ENCODE results near the gene CEP152.

Gene CEP152

GRCh38 chr15:48761393-48762158, 49.3 kb downstream of the CEP152 start:
- DNase-seq = no peak

DNA sequence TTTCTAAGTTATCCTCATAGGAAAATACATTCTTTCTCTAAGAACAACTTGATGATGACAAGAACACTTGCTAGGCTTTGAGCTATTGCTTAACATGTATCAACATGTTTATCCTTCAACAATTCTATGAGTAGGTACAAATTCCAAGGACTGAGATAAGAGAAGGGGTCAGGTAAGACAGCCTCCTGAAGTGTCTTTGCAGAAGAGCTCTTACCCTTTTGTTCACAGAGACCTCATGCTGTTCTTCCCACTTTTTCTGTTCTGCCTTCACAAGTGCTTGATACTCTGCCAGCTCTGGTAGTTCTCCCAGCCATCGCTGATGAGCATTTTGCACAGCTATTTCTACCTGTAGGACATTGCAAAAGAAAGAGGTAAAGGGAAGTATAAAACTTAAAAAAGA, 50.9 kb downstream of the CEP152 start:
- DNase-seq = no peak

- DNase-seq = no peak
Observed at GRCh38 chr15:48757661-48758060, 53.2 kb downstream of the CEP152 start.

GRCh38 chr15:48754011-48754410, 56.9 kb downstream of the CEP152 start:
- DNase-seq = no peak

GRCh38 chr15:48751595-48751994, 59.3 kb downstream of the CEP152 start:
- DNase-seq = no peak

- DNase-seq = no peak
Observed at GRCh38 chr15:48748535-48748934, 62.3 kb downstream of the CEP152 start.

DNA sequence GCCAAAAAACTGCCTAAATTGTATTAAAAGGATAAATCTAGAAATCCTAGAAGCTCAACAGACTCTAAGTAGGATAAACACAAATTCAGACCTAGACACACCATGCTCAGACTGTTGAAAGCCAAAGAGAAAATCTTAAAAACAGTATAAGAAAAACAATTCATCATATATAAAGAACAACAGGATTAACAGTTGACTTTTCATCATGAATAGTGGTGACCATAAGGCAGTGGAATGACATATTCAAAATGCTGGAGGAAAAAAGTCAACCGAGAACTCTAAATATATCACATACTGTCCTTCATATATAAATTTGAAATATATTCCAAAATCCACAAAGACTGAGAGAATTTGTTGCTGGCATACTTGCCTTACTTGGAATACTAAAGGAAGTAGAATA, 77.3 kb downstream of the CEP152 start:
- DNase-seq = no peak

GRCh38 chr15:48730506-48730905, 80.4 kb downstream of the CEP152 start:
- no peak for DNase-seq

DNA sequence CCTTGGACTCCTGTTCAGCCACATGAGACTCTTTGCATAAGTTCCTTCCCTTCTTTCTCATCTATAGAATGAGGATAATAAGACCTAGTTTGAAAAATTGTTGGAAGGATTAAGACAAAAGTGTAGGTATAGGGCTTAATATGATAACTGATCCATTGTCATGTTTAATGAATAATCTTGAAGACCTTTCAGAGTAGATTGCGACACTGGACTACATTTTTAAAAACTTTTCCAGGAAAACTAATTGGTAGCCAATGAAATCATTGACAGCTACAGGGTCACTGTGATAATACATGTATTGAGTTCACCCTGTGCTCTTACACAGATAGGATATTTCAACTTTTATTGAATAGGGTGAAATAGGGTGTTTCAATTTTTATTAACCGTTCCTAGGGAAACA, 86.9 kb downstream of the CEP152 start:
- DNase-seq = no peak

DNA sequence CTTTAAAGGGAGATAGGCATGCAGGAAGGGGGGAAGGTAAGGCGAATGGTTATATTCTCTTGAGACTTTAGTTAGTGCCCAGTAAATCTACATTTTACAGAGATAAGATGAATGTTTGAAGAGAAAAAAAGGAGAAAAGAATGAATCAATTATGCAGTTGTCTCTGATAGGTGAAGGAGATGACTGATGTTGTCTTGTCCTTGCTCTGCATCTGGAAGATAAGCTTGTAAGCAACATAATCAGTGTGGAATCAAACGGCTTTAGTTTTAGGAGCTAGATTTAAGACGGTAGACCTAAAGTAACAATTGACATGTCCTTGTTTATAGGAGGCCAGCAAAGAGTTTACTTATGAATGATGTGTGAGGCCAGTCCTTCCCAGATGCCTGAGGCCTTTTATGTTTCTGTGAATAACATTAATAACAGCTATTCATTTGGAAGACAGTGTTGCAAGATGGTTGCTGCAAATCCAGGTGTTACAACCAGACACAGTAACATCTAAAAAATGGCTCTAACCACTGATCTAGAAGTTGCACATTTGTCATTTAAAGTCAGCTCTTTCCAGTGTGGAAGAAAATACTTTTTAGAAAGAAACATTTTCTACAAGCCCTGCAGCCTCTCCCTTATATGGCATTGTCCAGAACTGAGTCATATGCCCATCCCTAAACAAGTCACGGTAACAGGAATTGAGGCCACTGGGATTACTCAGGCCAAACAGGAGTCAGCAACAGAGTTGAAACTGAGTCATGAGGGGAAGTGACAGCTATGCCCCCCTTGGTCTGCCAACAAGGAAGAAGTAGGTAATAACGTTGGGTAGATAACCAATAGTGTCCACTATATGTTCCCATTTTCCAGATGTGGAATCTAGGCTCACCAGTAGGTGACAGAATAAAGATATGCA, 87.9 kb downstream of the CEP152 start:
- peak; percentile 11 to 19 for DNase-seq

- DNase-seq = no peak
Observed at GRCh38 chr15:48721061-48721810, 89.6 kb downstream of the CEP152 start.

GRCh38 chr15:48720646-48721045, 90.2 kb downstream of the CEP152 start:
- DNase-seq = no peak

GRCh38 chr15:48719668-48720067, 91.2 kb downstream of the CEP152 start:
- DNase-seq = no peak

DNA sequence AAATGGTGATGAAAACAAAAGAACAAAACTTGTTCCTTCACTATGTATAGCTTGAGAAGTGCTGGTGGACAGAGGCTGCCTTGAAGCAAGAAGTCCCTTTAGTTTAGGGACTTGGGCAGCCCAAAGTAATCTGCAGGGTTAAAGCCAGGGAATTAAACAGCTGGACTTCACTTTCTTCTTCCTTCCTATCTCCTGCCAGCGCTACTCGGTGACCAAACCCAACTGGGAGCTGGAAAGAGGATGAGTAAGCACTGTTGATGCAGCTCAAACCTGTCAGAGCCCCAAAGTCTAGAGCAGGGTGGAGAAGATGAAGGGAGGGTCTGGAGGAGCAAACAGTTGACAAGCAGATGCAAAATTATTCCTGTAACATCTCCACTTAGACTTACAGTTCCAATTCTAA, 92.2 kb downstream of the CEP152 start:
- DNase-seq = no peak

DNA sequence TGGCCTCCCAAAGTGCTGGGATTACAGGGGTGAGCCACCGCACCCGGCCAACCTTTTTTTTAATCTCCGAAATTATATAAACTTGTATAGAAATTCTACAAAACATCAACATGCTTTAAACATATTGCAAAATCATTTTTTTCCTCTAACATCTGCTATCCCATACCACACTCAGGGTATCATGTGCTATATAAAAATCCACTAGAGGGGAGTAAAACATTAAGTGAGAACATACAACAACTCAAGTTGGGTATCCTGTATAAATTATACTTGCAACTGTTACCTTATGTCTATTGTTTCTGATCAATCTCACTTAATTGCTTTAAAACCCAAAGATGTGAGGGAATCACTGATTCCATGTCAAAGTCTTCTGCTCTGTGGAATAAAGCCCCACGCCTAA, 93.4 kb downstream of the CEP152 start:
- no peak for DNase-seq

GRCh38 chr15:48712546-48712945, 98.3 kb downstream of the CEP152 start:
- DNase-seq = no peak

GRCh38 chr15:48710952-48711495, 99.8 kb downstream of the CEP152 start:
- DNase-seq = no peak

- no peak for DNase-seq
Observed at GRCh38 chr15:48708641-48709040, 102.2 kb downstream of the CEP152 start.

DNA sequence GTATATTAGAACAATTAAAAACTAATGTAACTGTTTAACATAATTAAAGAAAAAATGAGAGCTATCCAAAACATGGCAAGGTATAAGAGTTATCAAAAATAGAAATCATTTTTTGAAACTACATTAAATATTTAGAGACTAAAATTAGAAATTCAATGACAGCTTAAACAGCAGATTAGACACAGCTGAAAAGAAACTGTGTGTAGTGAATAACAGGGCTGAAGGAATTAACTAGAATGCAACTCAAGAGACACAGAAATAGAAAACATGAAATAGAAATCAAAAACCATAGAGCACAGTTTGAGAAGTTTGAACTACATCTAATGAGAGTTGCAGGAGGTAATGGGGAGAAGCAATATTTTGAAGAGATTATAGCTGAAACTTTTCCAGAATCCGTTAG, 105.5 kb downstream of the CEP152 start:
- DNase-seq = no peak

- DNase-seq = peak in 1 of 2 experiments; percentile 4
Observed at GRCh38 chr15:48703544-48703943, 107.3 kb downstream of the CEP152 start.

DNA sequence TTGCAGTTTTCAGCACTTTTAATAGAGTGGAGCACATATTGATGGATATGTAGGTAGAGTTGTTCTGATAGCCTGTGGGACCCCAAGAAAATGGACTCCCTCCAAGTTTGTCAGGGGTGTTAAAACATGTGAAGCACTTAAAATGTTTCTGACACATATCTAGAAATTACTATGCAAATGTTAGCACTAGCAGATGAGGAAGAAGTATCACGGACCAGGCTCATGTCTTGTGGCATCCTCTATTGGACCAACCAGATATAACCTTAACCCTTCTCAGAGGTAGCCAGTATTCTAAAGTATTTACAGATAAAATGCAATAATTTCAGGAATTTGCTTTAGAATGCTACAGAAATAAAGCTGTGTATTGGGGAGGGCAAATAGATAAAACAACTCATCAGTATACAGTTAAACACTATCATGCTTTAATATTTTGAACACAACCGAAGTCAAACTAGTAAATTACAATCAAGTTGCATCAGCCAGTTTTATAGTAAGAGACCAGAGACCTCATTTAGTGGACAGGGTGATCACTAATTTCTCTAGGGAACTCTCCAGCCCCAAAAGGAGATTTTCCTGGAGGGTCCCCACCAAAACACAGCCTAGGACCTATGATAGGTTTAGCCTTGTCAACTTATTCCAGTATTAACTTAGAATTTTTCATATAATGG, 108.2 kb downstream of the CEP152 start:
- DNase-seq = no peak

DNA sequence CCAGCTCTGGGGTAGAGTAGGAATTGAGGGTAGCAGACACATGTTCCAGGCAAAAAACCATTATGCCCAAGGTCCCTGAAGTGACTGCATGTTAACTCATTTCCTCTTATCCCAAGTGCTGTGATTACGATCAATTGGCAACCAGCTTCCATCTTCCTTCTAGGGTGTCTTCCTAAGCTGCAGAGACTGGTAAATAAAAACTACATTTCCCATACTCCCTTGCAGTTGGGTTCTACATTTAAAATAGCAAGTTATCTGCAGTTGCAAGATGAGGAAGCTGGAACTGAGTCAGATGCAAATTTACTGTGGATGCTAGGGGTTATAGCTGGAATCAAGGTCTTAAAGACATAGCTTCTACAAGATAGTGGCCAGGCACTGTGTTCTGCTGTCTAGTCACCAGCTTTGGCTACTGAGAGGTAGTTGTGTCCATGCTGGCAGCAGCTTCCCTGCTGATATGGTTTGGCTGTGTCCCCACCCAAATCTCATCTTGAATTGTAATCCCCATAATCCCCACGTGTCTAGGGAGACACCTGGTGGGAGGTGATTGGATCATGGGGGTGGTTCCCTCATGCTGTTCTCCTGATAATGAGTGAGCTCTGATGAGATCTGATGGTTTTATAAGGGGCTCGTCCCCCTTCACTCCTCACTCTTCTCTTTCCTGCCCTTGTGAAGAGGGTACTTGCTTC, 114.1 kb downstream of the CEP152 start:
- no peak for DNase-seq
